Body of pancreas (tissue), 4 donors: ENCODE data around the gene C8A.

ENCODE experiments used
- POLR2A ChIP-seq, 3 donors: fragments of 450-650 bp; IDR thresholded peaks; one replicate each; pipeline ENCODE4 v1.6.1; 2016; ENCODE audit warnings: antibody characterized with exemption in 3 of 3, mild to moderate bottlenecking in 2 of 3
- TF ChIP-seq, protein P1 (sequence below), 7 experiments: fragments of 450-650 bp in 4 of 7; fragments of 200-600 bp in 3 of 7; sonication (generic) in 3 of 7; IDR thresholded peaks; one replicate each; pipeline ENCODE4 v1.5.1; 2016 to 2019; ENCODE audit warnings: antibody characterized with exemption in 7 of 7

DNA sequence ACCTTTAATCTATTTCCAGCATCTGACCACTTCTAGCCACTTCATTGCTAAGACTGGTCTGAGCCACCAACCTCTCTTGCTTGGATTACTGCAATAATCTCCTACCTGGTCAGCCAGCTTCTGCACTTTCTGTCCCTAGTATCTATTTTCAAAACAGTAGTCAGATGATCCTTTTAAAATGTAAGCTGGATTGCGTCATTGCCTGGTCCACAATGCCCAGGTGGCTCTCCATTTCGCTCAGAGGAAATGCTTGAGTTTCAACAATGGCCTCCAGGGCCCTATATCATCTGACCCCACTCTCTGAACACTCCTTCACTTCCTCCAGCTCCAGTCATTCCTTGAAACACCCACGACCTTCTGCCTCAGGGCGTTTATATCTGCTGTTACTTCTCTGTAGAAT is 37.7 kb upstream of the C8A start:
- TF ChIP-seq POLR2A (IDR thresholded peaks at IDR 0.05): no peak
- TF ChIP-seq, protein P1, sequence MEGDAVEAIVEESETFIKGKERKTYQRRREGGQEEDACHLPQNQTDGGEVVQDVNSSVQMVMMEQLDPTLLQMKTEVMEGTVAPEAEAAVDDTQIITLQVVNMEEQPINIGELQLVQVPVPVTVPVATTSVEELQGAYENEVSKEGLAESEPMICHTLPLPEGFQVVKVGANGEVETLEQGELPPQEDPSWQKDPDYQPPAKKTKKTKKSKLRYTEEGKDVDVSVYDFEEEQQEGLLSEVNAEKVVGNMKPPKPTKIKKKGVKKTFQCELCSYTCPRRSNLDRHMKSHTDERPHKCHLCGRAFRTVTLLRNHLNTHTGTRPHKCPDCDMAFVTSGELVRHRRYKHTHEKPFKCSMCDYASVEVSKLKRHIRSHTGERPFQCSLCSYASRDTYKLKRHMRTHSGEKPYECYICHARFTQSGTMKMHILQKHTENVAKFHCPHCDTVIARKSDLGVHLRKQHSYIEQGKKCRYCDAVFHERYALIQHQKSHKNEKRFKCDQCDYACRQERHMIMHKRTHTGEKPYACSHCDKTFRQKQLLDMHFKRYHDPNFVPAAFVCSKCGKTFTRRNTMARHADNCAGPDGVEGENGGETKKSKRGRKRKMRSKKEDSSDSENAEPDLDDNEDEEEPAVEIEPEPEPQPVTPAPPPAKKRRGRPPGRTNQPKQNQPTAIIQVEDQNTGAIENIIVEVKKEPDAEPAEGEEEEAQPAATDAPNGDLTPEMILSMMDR (IDR thresholded peaks at IDR 0.05): no peak
